Effector memory CD4-positive, alpha-beta T cell (primary cell): ENCODE data around the gene ZNF880.
A peak's percentile ranks its signal among the peaks of the same experiment; 100 is the strongest.
"Not testable (repeated sequence)": the region's sequence is repeated elsewhere in the genome, so short reads cannot be mapped to it uniquely, and the experiment has no call there.

Experiments
- DNase-seq, 3 donors: peaks; one replicate each; pipeline ENCODE4 v3.0.0-alpha.2; 2020
- H3K27ac ChIP-seq: 2 replicates; pipeline ENCODE4 v1.7.0; 2013; ENCODE audit warnings: mild to moderate bottlenecking, low read length, moderate library complexity; ENCODE audit not compliant: insufficient read depth, poor library complexity, severe bottlenecking
- H3K27me3 ChIP-seq: replicated peaks from 2 replicates; pipeline ENCODE4 v1.7.0; 2013; ENCODE audit warnings: mild to moderate bottlenecking, low read length; ENCODE audit not compliant: insufficient read depth, control insufficient read depth, poor library complexity, severe bottlenecking
- H3K36me3 ChIP-seq: 2 replicates; pipeline ENCODE4 v1.7.0; 2013; ENCODE audit warnings: mild to moderate bottlenecking, low read length, moderate library complexity; ENCODE audit not compliant: control insufficient read depth, insufficient read depth
- H3K4me1 ChIP-seq: 2 replicates; pipeline ENCODE4 v1.7.0; 2013; ENCODE audit warnings: low read length, mild to moderate bottlenecking; ENCODE audit not compliant: control insufficient read depth, insufficient read depth, poor library complexity, severe bottlenecking
- H3K4me3 ChIP-seq: 2 replicates; pipeline ENCODE4 v1.7.0; 2013; ENCODE audit warnings: low read length, low read depth, mild to moderate bottlenecking; ENCODE audit not compliant: insufficient read depth, poor library complexity, severe bottlenecking
- H3K9me3 ChIP-seq: 2 replicates; pipeline ENCODE4 v1.7.0; 2013; ENCODE audit warnings: mild to moderate bottlenecking, low read length, moderate library complexity; ENCODE audit not compliant: control insufficient read depth
- total RNA-seq, 3 donors: gene quantifications; one replicate each; lab custom pipeline; 2026; lab: John Stamatoyannopoulos, UW

The ZNF880 gene
- total RNA-seq, result 10.7 to 15.7 (median 14.1) reads per million in 3 donors

DNA sequence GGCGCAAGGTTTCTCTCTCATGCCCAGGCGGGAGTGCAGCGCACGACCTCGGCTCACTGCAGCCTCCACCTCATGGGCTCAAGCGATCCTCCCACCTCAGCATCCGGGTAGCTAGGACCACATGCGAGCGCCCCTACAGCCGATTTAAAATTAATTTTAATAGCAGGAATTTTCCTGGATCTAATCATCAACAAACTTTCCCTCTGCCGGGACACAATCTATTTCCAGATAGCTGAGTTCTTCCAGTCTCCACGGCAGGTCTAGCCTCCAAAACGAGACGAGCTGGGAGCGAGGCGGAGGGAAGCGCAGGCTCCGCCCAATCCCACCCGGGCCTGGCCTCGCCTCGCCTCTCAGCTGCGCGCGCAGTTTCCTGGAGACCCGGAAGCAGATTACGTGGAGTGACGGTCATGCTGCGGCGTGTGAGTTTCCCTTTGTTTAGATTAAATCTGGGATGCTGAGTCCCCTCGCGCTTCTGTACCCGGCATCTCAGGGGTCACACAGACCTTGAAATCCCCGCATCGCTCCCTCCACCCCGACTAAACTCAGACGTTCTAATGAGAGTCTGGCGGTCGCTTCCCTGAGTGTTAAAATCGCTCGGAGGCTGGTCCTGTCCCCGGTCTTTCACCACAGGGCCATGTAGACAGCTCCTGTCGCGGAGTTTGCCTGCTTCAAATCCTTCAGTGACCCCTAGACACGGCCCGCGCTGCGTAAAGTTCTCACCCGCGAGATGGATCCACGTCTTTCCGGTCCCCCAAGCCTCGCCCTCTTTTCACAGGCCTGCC lies at the start of gene ZNF880:
TSS of gene ZNF880 (plus strand) at position 365 of the 782 bp plus-strand sequence. CDS start at position 408, 43 bp downstream.
- H3K4me1 ChIP-seq, result peaks cover 10% of the 10 kb centered on the region
- H3K36me3 ChIP-seq, result peaks cover 17% of the 10 kb centered on the region
- no peaks in the 10 kb centered on the region for H3K27me3 ChIP-seq
- DNase-seq, result peak; percentile 72 to 89 (median 82)
- H3K27ac ChIP-seq, result peak within 1 kb of the TSS; percentile 92
- peaks cover 20% of the 10 kb centered on the region for H3K9me3 ChIP-seq
- peak within 1 kb of the TSS; percentile 92 for H3K4me3 ChIP-seq

GRCh38 chr19:52322429-52322828 lies 47.3 kb upstream of the ZNF880 start:
- Histone ChIP-seq H3K27ac (no peak overlapping the region), H3K9me3 (peaks cover 87% of the 10 kb centered on the region), H3K36me3 (peaks cover 52% of the 10 kb centered on the region), H3K4me1 (no peaks in the 10 kb centered on the region), H3K4me3 (peak overlapping the region; percentile 1), H3K27me3 (no peaks in the 10 kb centered on the region)
- DNase-seq, result no peak

- peaks cover 8% of the 10 kb centered on the region for H3K4me1 ChIP-seq
- peaks cover 42% of the 10 kb centered on the region for H3K9me3 ChIP-seq
- no peaks in the 10 kb centered on the region for H3K36me3 ChIP-seq
- no peak overlapping the region for H3K27ac ChIP-seq
- no peak overlapping the region for H3K4me3 ChIP-seq
- no peaks in the 10 kb centered on the region for H3K27me3 ChIP-seq
- no peak for DNase-seq
Measured at GRCh38 chr19:52331757-52332156, 38.0 kb upstream of the ZNF880 start.

DNA sequence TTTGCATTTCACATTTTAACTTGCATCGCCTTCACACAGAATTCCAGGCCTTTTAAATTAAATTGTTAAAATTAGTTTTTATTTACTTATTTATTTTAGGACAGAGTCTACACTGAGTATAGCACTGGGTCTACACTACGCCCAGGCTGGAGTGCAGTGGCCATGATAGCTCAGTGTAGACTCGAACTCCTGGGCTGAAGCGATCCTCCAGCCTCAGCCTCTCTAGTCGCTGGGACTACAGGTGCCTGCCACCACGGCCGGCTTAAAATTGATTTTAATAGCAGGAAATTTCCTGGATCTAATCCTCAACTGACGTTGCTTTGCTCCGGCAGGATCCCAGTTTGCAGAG lies 34.0 kb upstream of the ZNF880 start:
- H3K27ac ChIP-seq, result no peak overlapping the region
- H3K9me3 ChIP-seq, result peaks cover 22% of the 10 kb centered on the region
- peaks cover 10% of the 10 kb centered on the region for H3K4me1 ChIP-seq
- peak overlapping the region; percentile 80 for H3K4me3 ChIP-seq
- no peak for DNase-seq
- H3K36me3 ChIP-seq, result no peaks in the 10 kb centered on the region
- no peaks in the 10 kb centered on the region for H3K27me3 ChIP-seq

GRCh38 chr19:52336117-52336790 lies 33.5 kb upstream of the ZNF880 start, which contains the start of gene ZNF610:
Gene ZNF610 (plus strand): TSS chr19:52336243. CDS start chr19:52349173, 12,930 bp downstream.
- H3K9me3 ChIP-seq, result peaks cover 17% of the 10 kb centered on the region
- H3K27ac ChIP-seq, result peak within 1 kb of the TSS; percentile 72
- peak; percentile 64 to 81 (median 72) for DNase-seq
- H3K36me3 ChIP-seq, result no peaks in the 10 kb centered on the region
- peaks cover 10% of the 10 kb centered on the region for H3K4me1 ChIP-seq
- H3K27me3 ChIP-seq, result no peaks in the 10 kb centered on the region
- peak within 1 kb of the TSS; percentile 80 for H3K4me3 ChIP-seq

- Histone ChIP-seq H3K4me3 (peak overlapping the region; percentile 80), H3K9me3 (peaks cover 11% of the 10 kb centered on the region)
Measured at GRCh38 chr19:52336791-52337381, 32.8 kb upstream of the ZNF880 start.

DNA sequence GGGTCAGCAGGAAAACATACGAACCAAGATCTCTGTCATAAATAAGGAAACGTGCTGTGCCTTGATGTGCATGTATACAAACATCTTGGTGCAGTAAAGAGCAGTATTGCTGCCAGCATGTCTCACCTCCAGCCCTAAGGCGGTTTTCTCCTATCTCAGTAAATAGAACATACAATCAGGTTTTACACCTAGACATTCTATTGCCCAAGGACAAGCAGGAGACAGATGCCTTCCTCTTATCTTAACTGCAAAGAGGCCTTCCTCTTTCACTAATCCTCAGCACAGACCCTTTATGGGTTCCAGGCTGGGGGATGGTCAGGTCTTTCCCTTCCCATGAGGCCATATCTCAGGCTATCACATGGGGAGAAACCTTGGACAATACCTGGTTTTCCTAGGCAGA lies 30.7 kb upstream of the ZNF880 start:
- not testable (repeated sequence) for H3K27ac ChIP-seq, H3K9me3 ChIP-seq, DNase-seq, H3K27me3 ChIP-seq, H3K4me3 ChIP-seq, H3K36me3 ChIP-seq
- H3K4me1 ChIP-seq, result peaks cover 10% of the 10 kb centered on the region

More at GRCh38 chr19:52336791-52337381, 32.8 kb upstream of the ZNF880 start:
- peak overlapping the region; percentile 72 for H3K27ac ChIP-seq
- peaks cover 10% of the 10 kb centered on the region for H3K4me1 ChIP-seq
- H3K36me3 ChIP-seq, result no peaks in the 10 kb centered on the region
- H3K27me3 ChIP-seq, result no peaks in the 10 kb centered on the region
- DNase-seq, result no peak

DNA sequence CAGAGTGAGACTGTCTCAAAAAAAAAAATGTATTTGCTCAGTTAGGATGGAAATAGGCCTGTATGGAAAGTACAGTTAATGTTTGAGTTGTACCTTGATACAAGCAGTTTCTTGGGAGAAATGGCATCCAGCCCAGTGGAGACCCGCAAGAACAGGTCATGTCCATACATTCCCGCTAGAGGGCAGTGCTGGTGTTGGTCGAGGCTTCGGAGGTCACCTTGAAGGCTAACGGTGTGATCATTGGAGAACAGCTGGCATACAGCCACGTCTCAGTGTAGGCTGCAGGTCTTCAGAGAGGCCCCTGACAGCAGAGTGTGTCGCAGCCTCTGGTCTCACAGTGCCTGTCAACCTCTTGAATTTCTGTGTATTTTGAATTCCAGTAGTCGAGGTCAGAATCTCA lies 26.2 kb upstream of the ZNF880 start:
- H3K4me1 ChIP-seq, result no peaks in the 10 kb centered on the region
- DNase-seq, result peak; percentile 9 to 50 (median 19)
- no peaks in the 10 kb centered on the region for H3K36me3 ChIP-seq
- H3K27me3 ChIP-seq, result no peaks in the 10 kb centered on the region
- H3K9me3 ChIP-seq, result no peaks in the 10 kb centered on the region
- H3K27ac ChIP-seq, result no peak overlapping the region
- no peak overlapping the region for H3K4me3 ChIP-seq

GRCh38 chr19:52345162-52345561 lies 24.6 kb upstream of the ZNF880 start:
- Histone ChIP-seq H3K27ac (no peak overlapping the region), H3K27me3 (no peaks in the 10 kb centered on the region), H3K36me3 (no peaks in the 10 kb centered on the region), H3K4me3 (no peak overlapping the region), H3K9me3 (no peaks in the 10 kb centered on the region), H3K4me1 (no peaks in the 10 kb centered on the region)
- no peak for DNase-seq

GRCh38 chr19:52351512-52351911 lies 18.2 kb upstream of the ZNF880 start:
- no peak for DNase-seq
- Histone ChIP-seq H3K9me3 (no peaks in the 10 kb centered on the region), H3K4me1 (no peaks in the 10 kb centered on the region), H3K4me3 (no peak overlapping the region), H3K36me3 (peaks cover 7% of the 10 kb centered on the region), H3K27ac (no peak overlapping the region), H3K27me3 (no peaks in the 10 kb centered on the region)
